Ovary (tissue), 9 donors: ENCODE measurements around the gene GABBR2. TPM values are rescaled to one million over a fixed set of nuclear protein-coding genes. Genes with fewer than 3 reads are reported as not detected.
"Not testable (repeated sequence)": the region's sequence is repeated elsewhere in the genome, so short reads cannot be mapped to it uniquely, and the experiment has no call there.

ENCODE experiments used
- DNase-seq, 5 donors: peaks; one replicate each; pipeline ENCODE4 v3.0.0-alpha.2; 2019 to 2020
- H3K27ac ChIP-seq, 2 donors: fragments of 200-600 bp; one replicate each; pipeline versions ENCODE4 v1.5.1 to v1.8.0; 2019 to 2022
- H3K27me3 ChIP-seq: fragments of 200-600 bp; one replicate; pipeline ENCODE4 v1.8.0; 2022
- H3K36me3 ChIP-seq: fragments of 200-600 bp; sonication (generic); one replicate; pipeline ENCODE4 v1.5.1; 2019
- H3K4me1 ChIP-seq: one replicate; pipeline ENCODE4 v1.8.1; 2013; ENCODE audit warnings: mild to moderate bottlenecking, moderate library complexity; ENCODE audit not compliant: insufficient read depth
- H3K4me3 ChIP-seq: fragments of 200-600 bp; sonication (generic); one replicate; pipeline ENCODE4 v1.5.1; 2017
- H3K9me3 ChIP-seq, 2 donors: fragments of 200-600 bp in 1 of 2; sonication (generic) in 1 of 2; one replicate each; pipeline versions ENCODE4 v1.5.1 to v1.8.1; 2013 to 2019; ENCODE audit warnings: mild to moderate bottlenecking in 1 of 2, moderate library complexity in 1 of 2
- CTCF ChIP-seq, 3 donors: fragments of 450-650 bp in 2 of 3; fragments of 200-600 bp in 1 of 3; IDR thresholded peaks; one replicate each; pipeline versions ENCODE4 v1.5.1 to v1.8.0; 2016 to 2022; ENCODE audit warnings: antibody characterized with exemption in 3 of 3, mild to moderate bottlenecking in 1 of 3
- EP300 ChIP-seq: sonication (generic); formaldehyde crosslinking; IDR thresholded peaks from one replicate; pipeline ENCODE4 v1.6.1; 2017; ENCODE audit warnings: antibody characterized with exemption
- POLR2A ChIP-seq: fragments of 450-650 bp; IDR thresholded peaks from one replicate; pipeline ENCODE4 v1.6.1; 2017; ENCODE audit warnings: antibody characterized with exemption, mild to moderate bottlenecking, moderate library complexity
- WGBS, 3 donors: extraction: QIAGEN DNeasy Blood & Tissue Kit in 1 of 3; methylation state at CpG; one replicate each; pipeline versions ENCODE4 v1.1.5 to v1.1.7; 2013 to 2017; 5-methylcytosine and 5-hydroxymethylcytosine counted together
- intact Hi-C, 4 donors: fragments of 100-400 bp; cut with DNase I; formaldehyde crosslinking; loops; one replicate each; pipeline versions ENCODE4 v1.11.0 to v1.15.1; 2022 to 2023
- polyA plus RNA-seq, 2 donors: library from polyadenylated mRNA; stranded (reverse); fragments of 200-250 nt in 1 of 2; fragments of 350-450 nt in 1 of 2; fragmentation: Illumina TruSeq in 1 of 2; extraction: RNeasy Lipid Tissue Mini Kit (QIAGEN cat#74804) in 1 of 2; gene quantifications; one replicate each; pipeline ENCODE4 v1.2.3, GENCODE V29; 2013 to 2014
- total RNA-seq, 7 donors: library from RNA; depleted of rRNA in 2 of 7; stranded (reverse); fragments of >200 nt in 2 of 7; fragmentation: NEBNext Ultra II Directional in 3 of 7; extraction: Animal tissue kit (Norgen Biotek cat#: 25700) in 3 of 7; gene quantifications; one replicate each; pipeline versions ENCODE4 v1.1.0 to v1.2.4, GENCODE V29; 2016 to 2023
- donor health status: DM: no; HTN: no; CAD: no; lungs with moderate emphysema.
- donor health status: DM: no; HTN: no; CAD: no.
- donor health status: Bipolar disorder and iron deficiency.
- donor health status: DM: yes; HTN: yes; CAD: no.
- donor health status: DM: no; HTN: no; CAD: no.
- donor health status: DM: yes; HTN: yes; CAD: no.

The GABBR2 gene
- total and polyA plus RNA-seq, 9 donors: 0.05 to 0.30 (median 0.22) TPM; not detected in 6

- WGBS, 3 donors: 53 to 63% (median 59%) methylated on average over 3 of the region's 3 CpGs
- intact Hi-C loops: no loop called here
Measured at GRCh38 chr9:98471185-98471584, 237.6 kb downstream of the GABBR2 start.

DNA sequence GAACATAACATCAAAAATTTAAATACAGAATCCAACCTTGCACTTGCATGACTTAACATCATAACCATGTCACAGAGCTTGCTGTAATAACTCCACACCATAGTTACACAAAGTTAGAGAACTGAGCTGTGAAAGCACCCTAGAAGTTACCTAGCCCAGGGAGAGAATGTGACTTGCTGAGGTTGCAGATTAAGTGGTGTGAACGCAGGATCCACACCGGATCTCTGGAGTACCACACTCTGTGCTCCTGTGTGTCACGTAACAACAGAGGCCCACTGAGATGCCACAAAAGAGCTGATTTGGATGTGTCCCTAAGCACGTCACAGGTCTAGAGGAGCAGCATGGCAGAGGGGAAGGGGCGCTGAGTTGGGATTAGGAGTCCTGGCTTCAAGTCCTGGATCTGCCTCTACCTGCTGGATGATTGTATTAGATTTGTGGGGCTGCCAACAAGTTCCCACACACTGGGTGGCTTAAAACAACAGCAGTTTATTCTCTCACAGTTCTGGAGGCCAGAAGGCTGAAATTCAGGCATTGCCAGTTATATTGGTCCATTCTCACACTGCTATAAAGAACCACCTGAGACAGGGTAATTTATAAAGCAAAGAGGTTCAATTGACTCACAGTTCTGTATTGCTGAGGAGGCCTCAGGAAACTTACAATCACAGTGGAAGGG is 240.0 kb downstream of the GABBR2 start:
- WGBS, 3 donors: 83 to 86% (median 85%) methylated on average over 5 of the region's 5 CpGs
- Histone ChIP-seq H3K27ac (no peak overlapping the region), H3K9me3 (no peaks in the 10 kb centered on the region), H3K36me3 (no peaks in the 10 kb centered on the region), H3K4me1 (no peaks in the 10 kb centered on the region), H3K27me3 (no peaks in the 10 kb centered on the region), H3K4me3 (no peak overlapping the region)
- TF ChIP-seq CTCF (IDR thresholded peaks at IDR 0.05) (no peak), POLR2A (no peak), EP300 (no peak)
- intact Hi-C loops: no loop called here
- DNase-seq: no peak

More at GRCh38 chr9:98471185-98471584, 237.6 kb downstream of the GABBR2 start:
- H3K4me1 ChIP-seq: no peaks in the 10 kb centered on the region
- H3K27me3 ChIP-seq: no peaks in the 10 kb centered on the region
- H3K9me3 ChIP-seq: no peaks in the 10 kb centered on the region
- no peaks in the 10 kb centered on the region for H3K36me3 ChIP-seq
- H3K27ac ChIP-seq: no peak overlapping the region
- no peak for DNase-seq
- TF ChIP-seq EP300 (no peak), POLR2A (no peak), CTCF (IDR thresholded peaks at IDR 0.05) (no peak)
- no peak overlapping the region for H3K4me3 ChIP-seq

- no peaks in the 10 kb centered on the region for H3K4me1 ChIP-seq
- no peak overlapping the region for H3K4me3 ChIP-seq
- intact Hi-C loops: no loop called here
- DNase-seq: no peak
- no peak for TF ChIP-seq EP300
- TF ChIP-seq CTCF (IDR thresholded peaks at IDR 0.05): no peak
- TF ChIP-seq POLR2A: no peak
- 55 to 60% (median 59%) methylated on average over 5 of the region's 5 CpGs for WGBS, 3 donors
- no peaks in the 10 kb centered on the region for H3K27me3 ChIP-seq
- no peak overlapping the region for H3K27ac ChIP-seq
- no peaks in the 10 kb centered on the region for H3K9me3 ChIP-seq
- H3K36me3 ChIP-seq: no peaks in the 10 kb centered on the region
Measured at GRCh38 chr9:98465799-98466198, 242.9 kb downstream of the GABBR2 start.

GRCh38 chr9:98464156-98464690 is 244.5 kb downstream of the GABBR2 start:
- H3K27ac ChIP-seq, H3K4me3 ChIP-seq, H3K9me3 ChIP-seq, intact Hi-C loops, H3K4me1 ChIP-seq, H3K36me3 ChIP-seq, DNase-seq, H3K27me3 ChIP-seq: not testable (repeated sequence)
- WGBS, 3 donors: 94 to 96% (median 95%) methylated on average over 28 to 30 of the region's 30 CpGs

DNA sequence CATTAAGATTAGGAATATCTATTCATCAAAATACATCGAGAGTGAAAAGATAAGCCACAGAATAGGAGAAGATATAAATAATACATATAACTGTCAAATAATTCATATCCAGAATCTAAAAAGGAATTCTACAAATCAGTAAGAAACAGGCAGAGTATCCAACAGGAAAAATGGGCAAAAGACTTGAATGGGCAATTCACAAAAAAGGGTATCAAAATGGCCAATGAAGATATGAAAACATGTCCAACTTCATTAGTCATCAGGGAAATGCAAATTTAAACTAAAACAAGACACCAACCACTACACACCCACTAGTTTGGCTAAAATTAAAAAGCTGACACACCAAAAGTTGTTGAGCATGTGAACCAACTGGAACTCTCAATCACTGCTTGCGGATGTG is 246.4 kb downstream of the GABBR2 start:
- DNase-seq: no peak
- H3K27ac ChIP-seq: no peak overlapping the region
- H3K4me1 ChIP-seq: no peaks in the 10 kb centered on the region
- intact Hi-C loops: no loop called here
- no peaks in the 10 kb centered on the region for H3K36me3 ChIP-seq
- WGBS, 3 donors: 81 to 94% (median 86%) methylated on average over 2 of the region's 2 CpGs
- H3K27me3 ChIP-seq: no peaks in the 10 kb centered on the region
- no peak overlapping the region for H3K4me3 ChIP-seq
- TF ChIP-seq EP300 (no peak), CTCF (IDR thresholded peaks at IDR 0.05) (no peak), POLR2A (no peak)
- no peaks in the 10 kb centered on the region for H3K9me3 ChIP-seq
